ENCODE measurements around the gene OR51B2. TPM values are rescaled to one million over a fixed set of nuclear protein-coding genes. Genes with fewer than 3 reads are reported as not detected.

OR51B2 gene
- total RNA-seq, 1 donor from 2014 or later = not detected

DNA sequence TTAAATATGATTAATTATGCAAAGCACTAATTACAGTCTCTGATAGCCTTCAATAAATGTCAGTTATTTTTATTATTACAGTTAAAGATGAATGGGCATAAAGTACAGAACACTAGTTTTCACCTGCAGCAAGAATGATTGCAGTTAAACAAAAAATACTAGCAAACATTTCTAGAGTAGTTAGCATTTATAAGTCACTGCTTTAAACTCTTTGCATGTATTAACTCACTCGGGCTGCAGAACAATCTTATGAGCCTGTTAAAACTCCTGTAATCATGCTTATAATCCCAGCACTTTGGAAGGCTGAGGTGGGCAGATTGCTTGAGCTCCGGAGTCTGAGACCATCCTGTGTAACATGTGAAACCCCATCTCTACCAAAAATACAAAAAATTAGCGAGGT is 37.2 kb downstream of the OR51B2 start:
- intact Hi-C loops (cut with DNase I) = no loop called here
- ATAC-seq (ENCODE audit: poor library complexity) = no peak
- DNase-seq = no peak

DNA sequence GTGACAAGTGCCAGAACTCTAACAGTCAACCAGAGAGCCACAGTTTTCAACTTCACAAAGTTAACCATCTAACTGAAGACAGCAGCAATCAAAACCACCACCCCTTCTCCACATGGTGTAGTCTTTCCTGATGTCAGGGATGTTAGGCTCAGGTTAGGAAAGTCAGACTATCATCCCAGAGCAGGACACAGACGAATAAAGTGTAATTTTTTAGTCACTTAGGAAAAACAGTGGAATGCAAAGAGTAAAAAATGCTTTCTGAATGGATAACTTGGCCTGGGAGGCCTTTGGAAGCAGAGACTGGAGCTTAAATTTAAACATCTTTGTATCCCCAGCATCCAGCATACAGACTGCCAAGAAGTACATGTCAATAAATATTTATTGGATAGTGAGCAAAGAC is 37.7 kb downstream of the OR51B2 start:
- intact Hi-C loops (cut with DNase I) = no loop called here
- ATAC-seq (ENCODE audit: poor library complexity) (no peak), DNase-seq (no peak)

DNA sequence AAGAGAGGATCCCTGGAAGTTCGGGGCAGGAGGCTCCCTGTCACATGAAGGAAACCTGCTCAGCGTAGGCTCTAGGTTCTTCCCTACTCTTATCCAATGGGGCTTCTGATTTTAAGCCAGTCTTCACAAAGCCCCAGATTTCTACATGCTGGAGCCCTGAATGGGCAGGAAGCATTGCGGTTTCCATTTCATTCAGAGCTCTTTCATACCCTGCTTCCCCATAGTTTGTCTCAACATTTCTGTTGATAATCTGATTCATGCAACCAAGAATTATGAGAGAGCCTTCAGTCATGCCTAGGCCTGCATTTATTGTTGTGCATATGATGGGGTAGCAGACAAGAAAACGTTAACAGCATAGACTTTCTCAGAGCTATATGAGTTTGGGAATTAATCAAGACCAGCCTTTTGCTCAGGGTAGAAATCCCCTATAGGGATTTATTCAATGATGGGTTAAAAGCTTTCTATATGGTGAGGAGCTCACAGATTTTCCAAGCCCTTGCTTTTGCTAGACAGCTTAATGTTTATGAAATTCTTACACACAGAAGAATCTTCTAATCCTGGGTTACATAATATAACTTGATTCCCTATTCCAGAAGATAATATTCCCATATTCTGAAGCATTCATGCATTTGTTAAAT is 38.3 kb downstream of the OR51B2 start:
- ATAC-seq (ENCODE audit: poor library complexity) = no peak
- no peak for DNase-seq
- intact Hi-C loops (cut with DNase I) = no loop called here

DNA sequence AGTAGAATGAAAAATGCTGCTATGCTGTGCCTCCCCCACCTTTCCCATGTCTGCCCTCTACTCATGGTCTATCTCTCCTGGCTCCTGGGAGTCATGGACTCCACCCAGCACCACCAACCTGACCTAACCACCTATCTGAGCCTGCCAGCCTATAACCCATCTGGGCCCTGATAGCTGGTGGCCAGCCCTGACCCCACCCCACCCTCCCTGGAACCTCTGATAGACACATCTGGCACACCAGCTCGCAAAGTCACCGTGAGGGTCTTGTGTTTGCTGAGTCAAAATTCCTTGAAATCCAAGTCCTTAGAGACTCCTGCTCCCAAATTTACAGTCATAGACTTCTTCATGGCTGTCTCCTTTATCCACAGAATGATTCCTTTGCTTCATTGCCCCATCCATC is 39.5 kb downstream of the OR51B2 start:
- no peak for DNase-seq
- intact Hi-C loops (cut with DNase I) = no loop called here
- no peak for ATAC-seq (ENCODE audit: poor library complexity)

DNA sequence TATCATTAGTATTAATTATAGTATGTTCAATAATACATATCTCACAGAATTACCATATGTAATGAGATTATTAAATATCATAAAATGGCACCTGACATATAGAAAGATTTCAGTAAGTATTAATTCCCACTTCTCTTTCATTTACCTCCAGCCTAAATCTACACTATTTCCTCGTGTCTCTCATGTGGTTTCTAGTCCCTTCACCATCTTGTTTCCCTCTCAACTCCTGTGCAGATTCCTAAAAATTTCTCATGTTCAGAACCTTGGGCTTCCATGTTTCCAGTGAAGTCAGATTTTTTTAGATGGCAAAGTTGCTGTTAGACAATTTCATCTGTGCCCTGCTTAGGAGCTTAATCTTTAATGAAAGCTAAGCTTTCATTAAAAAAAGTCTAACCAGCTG is 40.2 kb downstream of the OR51B2 start:
- DNase-seq (no peak), ATAC-seq (ENCODE audit: poor library complexity) (no peak)
- intact Hi-C loops (cut with DNase I) = no loop called here

DNA sequence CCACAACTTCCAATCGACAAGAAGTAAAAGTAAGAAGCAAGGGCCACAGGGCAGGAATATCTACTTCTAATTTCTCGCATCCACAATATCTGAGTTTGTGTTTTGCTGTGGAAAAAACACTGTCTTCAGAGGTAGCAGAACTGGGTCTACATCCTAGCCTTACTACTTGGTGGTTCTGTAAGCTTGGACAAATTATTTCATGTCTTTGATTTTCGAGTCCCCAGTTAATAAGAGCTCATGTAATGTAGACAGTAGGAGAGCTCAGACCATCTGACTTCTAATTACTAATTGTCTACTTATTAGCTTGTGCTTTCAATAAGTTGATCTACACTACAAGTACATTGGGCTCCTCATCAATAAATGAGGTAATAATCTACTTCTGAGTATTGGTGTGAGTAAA is 41.0 kb downstream of the OR51B2 start:
- DNase-seq = no peak
- ATAC-seq (ENCODE audit: poor library complexity) = no peak
- intact Hi-C loops (cut with DNase I) = no loop called here

DNA sequence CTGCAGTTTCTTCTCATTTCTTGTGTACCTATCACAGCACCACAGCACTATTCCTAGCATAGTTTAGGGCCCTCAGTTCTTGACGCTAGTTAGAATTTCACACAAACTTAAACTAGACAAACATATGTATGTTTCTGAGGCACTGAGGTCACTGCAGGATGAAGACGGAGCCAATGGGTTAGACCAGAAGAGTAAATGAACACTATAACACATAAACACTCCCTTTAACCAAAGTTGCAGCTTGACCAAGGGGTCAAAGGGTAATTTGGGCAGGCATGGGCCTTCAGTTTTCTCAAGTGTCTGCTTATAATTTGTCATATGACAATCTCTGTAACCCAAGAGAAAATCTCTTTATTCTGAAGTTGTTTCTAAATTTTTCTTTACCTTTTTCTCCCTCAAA is 41.5 kb downstream of the OR51B2 start:
- DNase-seq (no peak), ATAC-seq (ENCODE audit: poor library complexity) (no peak)
- intact Hi-C loops (cut with DNase I) = no loop called here

DNA sequence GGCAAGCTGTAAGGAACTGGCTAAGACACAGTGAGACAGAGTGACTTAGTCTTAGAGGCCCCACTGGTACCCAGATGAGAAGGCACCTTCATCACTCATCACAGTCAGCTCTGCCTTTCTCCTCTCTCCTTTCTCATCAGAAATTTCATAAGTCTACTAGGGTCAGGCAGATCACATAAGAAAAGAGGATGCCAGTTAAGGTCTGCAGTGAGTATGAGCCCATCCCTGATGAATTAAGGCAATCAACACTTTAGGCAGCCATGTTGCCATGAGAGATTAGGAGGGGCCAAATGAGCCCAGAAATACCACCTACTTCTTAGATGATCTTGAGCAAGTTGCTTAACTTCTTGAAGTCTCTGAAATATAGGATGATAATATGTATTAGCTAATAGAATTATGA is 42.5 kb downstream of the OR51B2 start:
- ATAC-seq (ENCODE audit: poor library complexity) = no peak
- intact Hi-C loops (cut with DNase I) = no loop called here
- no peak for DNase-seq

DNA sequence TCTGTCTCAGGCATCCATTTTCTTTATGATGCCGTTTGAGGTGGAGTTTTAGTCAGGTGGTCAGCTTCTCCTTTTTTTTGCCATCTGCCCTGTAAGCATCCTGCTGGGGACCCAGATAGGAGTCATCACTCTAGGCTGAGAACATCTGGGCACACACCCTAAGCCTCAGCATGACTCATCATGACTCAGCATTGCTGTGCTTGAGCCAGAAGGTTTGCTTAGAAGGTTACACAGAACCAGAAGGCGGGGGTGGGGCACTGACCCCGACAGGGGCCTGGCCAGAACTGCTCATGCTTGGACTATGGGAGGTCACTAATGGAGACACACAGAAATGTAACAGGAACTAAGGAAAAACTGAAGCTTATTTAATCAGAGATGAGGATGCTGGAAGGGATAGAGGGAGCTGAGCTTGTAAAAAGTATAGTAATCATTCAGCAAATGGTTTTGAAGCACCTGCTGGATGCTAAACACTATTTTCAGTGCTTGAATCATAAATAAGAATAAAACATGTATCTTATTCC is 43.5 kb downstream of the OR51B2 start:
- DNase-seq (peak; percentile 39), ATAC-seq (ENCODE audit: poor library complexity) (peak; percentile 56)
- intact Hi-C loops (cut with DNase I) = no loop called here

DNA sequence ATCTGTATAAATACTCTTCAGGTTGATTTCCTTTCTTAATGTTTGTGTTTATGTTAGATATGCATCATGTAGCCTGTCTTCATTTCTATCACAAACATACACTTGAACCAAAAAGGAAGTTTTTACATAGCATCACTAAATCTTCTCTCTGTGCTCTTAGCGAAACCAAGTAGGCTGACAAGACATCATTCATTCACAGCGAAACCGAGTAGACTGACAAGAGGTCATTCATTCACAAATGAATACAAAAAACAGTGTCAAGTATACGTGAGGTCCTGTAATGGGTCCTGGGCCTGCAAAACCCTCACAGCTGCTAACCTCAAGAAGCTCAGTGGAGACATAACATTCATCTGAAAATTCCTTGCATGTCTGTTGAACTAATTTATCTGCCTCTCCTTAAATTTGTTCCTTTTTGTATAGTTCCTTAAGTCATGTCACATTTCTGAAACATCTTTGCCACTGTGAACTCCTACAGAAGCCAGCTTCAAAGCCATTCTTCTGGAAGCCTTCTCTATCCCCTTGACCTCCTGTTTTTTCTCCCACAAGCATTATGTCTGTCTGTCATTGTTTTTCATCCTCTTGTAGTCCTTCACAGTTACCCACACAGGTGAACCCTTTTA is 44.5 kb downstream of the OR51B2 start:
- no peak for ATAC-seq (ENCODE audit: poor library complexity)
- intact Hi-C loops (cut with DNase I) = no loop called here
- no peak for DNase-seq

DNA sequence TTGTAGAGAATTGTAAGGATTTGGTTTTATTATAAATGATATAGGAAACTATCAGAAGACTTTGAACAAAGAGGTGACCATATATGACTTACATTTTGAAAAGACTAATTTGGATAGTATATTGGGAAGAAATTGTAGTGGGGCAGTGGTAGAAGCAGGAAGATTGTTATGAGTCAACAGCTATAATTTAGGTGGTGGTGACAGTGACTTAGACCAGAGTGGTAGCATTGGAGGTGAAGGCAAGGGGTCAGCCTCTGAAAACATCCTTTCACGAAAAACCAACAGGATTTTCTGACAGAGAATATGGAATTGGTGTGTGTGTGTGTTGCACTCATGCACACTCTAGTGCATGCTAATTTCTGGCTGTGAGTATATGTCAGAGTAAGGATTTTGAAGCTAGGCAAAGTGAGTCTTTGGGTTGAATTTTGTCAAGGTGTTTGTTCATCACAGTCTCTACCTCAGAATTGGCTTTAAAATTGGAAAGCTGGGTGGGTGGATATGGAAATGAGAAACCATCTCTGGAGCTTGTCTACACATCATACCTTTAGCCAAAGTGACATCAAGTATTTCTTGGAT is 46.2 kb downstream of the OR51B2 start:
- intact Hi-C loops (cut with DNase I) = no loop called here
- ATAC-seq (ENCODE audit: poor library complexity) (no peak), DNase-seq (no peak)

DNA sequence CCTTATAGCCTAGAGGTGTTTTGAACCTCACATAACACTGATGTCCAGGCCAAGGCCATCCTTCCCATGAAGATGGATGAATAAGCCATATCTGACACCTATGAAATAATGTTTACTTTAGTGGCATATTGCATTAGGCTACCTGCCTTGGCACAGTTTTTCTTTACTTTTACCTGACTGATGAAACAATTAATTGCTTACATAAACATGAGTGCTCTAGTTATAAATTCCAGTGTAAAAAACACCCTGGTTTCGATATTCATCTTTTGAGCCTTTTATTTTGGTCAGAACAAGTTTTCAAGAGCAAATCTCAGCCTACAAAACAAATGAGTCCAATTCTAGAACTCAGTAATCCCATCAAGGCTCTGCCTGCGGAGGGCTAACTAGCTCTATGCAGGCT is 47.4 kb downstream of the OR51B2 start:
- ATAC-seq (ENCODE audit: poor library complexity) = no peak
- intact Hi-C loops (cut with DNase I) = no loop called here
- no peak for DNase-seq

DNA sequence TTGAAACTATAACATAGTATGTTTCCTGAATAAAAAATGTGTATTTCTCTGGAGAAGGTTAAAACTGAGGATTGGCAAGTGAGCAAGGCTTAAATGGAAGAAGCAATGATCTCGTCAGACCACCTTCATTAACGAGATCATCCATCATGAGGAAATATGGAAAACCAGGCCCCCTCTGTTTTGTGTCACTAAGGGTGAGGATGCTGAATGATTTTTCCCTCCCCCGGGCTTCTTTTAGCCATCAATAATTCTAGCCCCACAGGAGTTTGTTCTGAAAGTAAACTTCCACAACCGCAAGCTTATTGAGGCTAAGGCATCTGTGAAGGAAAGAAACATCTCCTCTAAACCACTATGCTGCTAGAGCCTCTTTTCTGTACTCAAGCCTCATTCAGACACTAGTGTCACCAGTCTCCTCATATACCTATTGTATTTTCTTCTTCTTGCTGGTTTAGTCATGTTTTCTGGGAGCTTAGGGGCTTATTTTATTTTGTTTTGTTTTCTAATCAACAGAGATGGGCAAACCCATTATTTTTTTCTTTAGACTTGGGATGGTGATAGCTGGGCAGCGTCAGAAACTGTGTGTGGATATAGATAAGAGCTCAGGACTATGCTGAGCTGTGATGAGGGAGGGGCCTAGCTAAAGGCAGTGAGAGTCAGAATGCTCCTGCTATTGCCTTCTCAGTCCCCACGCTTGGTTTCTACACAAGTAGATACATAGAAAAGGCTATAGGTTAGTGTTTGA is 48.6 kb downstream of the OR51B2 start:
- ATAC-seq (ENCODE audit: poor library complexity) (no peak), DNase-seq (no peak)
- intact Hi-C loops (cut with DNase I) = no loop called here

DNA sequence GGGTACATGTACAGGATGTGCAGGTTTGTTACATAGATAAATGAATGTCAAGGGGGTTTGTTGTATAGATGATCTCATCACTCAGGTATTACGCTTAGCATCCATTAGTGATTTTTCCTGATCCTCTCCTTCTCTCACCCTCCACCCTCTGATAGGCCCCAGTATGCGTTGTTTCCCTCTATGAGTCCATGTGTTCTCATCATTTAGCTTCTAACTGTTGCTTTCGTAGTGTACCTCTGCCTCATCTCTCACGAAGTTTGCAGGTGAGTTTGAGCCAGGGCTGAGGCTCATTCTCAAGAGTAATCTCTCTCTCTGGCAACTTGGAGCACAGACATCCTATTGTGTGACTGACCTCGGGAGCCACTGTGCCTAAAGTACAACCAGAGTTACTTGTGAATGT is 49.7 kb downstream of the OR51B2 start:
- ATAC-seq (ENCODE audit: poor library complexity) (no peak), DNase-seq (no peak)
- intact Hi-C loops (cut with DNase I) = no loop called here

Other genes starting within 250 kb of the OR51B2 start
- gene OR52A5, start 185.9 kb downstream of the OR51B2 start, total RNA-seq = not detected
- gene OR52A1, start 169.5 kb downstream of the OR51B2 start, total RNA-seq = not detected
- gene OR51V1, start 123.6 kb downstream of the OR51B2 start, total RNA-seq = not detected
- 121 TPM for gene HBB, start 97.2 kb downstream of the OR51B2 start, total RNA-seq
- gene HBD, start 89.8 kb downstream of the OR51B2 start, total RNA-seq = not detected
- gene HBG1, start 74.4 kb downstream of the OR51B2 start, total RNA-seq = not detected
- gene HBG2, start 69.5 kb downstream of the OR51B2 start, total RNA-seq = not detected
- not detected for gene HBE1, start 54.4 kb downstream of the OR51B2 start, total RNA-seq
- not detected for gene OR51B4, start 22.4 kb downstream of the OR51B2 start, total RNA-seq
- not detected for gene OR51B5, start 19.2 kb upstream of the OR51B2 start, total RNA-seq
- not detected for gene OR51B6, start 27.2 kb upstream of the OR51B2 start, total RNA-seq
- gene OR51M1, start 59.5 kb upstream of the OR51B2 start, total RNA-seq = not detected
- gene OR51Q1, start 97.8 kb upstream of the OR51B2 start, total RNA-seq = not detected
- not detected for gene OR51I1, start 117.2 kb upstream of the OR51B2 start, total RNA-seq
- not detected for gene OR51I2, start 125.0 kb upstream of the OR51B2 start, total RNA-seq
- not detected for gene OR52D1, start 164.4 kb upstream of the OR51B2 start, total RNA-seq
- gene UBQLN3, start 185.7 kb upstream of the OR51B2 start, total RNA-seq = not detected
- not detected for gene UBQLNL, start 192.4 kb upstream of the OR51B2 start, total RNA-seq
- not detected for gene OR52H1, start 224.2 kb upstream of the OR51B2 start, total RNA-seq

All from Right ventricle myocardium superior (tissue), 1 donor.